Neuronal stem cell (in vitro differentiated cells): ENCODE data around the gene EPHA2.

ENCODE experiments used
- DNase-seq: peaks from one replicate; pipeline ENCODE4 v3.0.0-alpha.2; 2013; ENCODE audit warnings: low spot score
- H2AFZ ChIP-seq: one replicate; pipeline ENCODE4 v1.6.1; 2013; ENCODE audit warnings: mild to moderate bottlenecking, low read length, inconsistent platforms
- H2AK5ac ChIP-seq: 2 replicates; pipeline ENCODE4 v1.6.1; 2013; ENCODE audit warnings: low read depth, mild to moderate bottlenecking, inconsistent platforms, low read length, moderate library complexity, mixed read lengths
- H2BK120ac ChIP-seq: 2 replicates; pipeline ENCODE4 v1.6.1; 2013; ENCODE audit warnings: low read depth, mild to moderate bottlenecking, inconsistent platforms, low read length, moderate library complexity, mixed read lengths
- H2BK12ac ChIP-seq: one replicate; pipeline ENCODE4 v1.6.1; 2013; ENCODE audit warnings: low read length, inconsistent platforms
- H2BK15ac ChIP-seq: 2 replicates; pipeline ENCODE4 v1.6.1; 2013; ENCODE audit warnings: mild to moderate bottlenecking, low read length, inconsistent platforms, mixed read lengths
- H2BK5ac ChIP-seq: one replicate; pipeline ENCODE4 v1.6.1; 2013; ENCODE audit warnings: inconsistent platforms, mild to moderate bottlenecking, low read length, moderate library complexity
- H3K14ac ChIP-seq: one replicate; pipeline ENCODE4 v1.6.1; 2013; ENCODE audit warnings: low read length, inconsistent platforms
- H3K18ac ChIP-seq: 2 replicates; pipeline ENCODE4 v1.6.1; 2013; ENCODE audit warnings: low read length, inconsistent platforms
- H3K23ac ChIP-seq: 2 replicates; pipeline ENCODE4 v1.6.1; 2013; ENCODE audit warnings: low read depth, mild to moderate bottlenecking, mixed read lengths, low read length, inconsistent platforms; ENCODE audit not compliant: poor library complexity
- H3K27ac ChIP-seq: replicated peaks from 3 replicates; pipeline ENCODE4 v1.5.1; 2013; ENCODE audit warnings: low read length, inconsistent platforms
- H3K27me3 ChIP-seq, 3 experiments: 2 replicates each; pipeline ENCODE4 v1.6.1; 2013; ENCODE audit warnings: low read length in 3 of 3, mild to moderate bottlenecking in 2 of 3, inconsistent platforms in 1 of 3, low read depth in 1 of 3, mixed read lengths in 1 of 3, moderate library complexity in 1 of 3; ENCODE audit not compliant: control insufficient read depth in 3 of 3, insufficient read depth in 3 of 3
- H3K36me3 ChIP-seq, 2 donors: replicated peaks in 1 of 2; 2 replicates each; pipeline ENCODE4 v1.6.1; 2013; ENCODE audit warnings: low read length in 2 of 2; ENCODE audit not compliant: control insufficient read depth in 2 of 2, insufficient read depth in 2 of 2
- H3K4ac ChIP-seq: 2 replicates; pipeline ENCODE4 v1.6.1; 2013; ENCODE audit warnings: inconsistent platforms, mild to moderate bottlenecking, low read length, moderate library complexity
- H3K4me1 ChIP-seq, 2 donors: 1 replicate in 1 of 2; 2 replicates in 1 of 2; pipeline ENCODE4 v1.6.1; 2013; ENCODE audit warnings: low read length in 2 of 2, low read depth in 1 of 2; ENCODE audit not compliant: control insufficient read depth in 2 of 2, insufficient read depth in 1 of 2
- H3K4me2 ChIP-seq: one replicate; pipeline ENCODE4 v1.6.1; 2013; ENCODE audit warnings: mild to moderate bottlenecking, low read length, inconsistent platforms; ENCODE audit not compliant: insufficient read depth, poor library complexity, severe bottlenecking
- H3K4me3 ChIP-seq, 2 donors: 2 replicates each; pipeline ENCODE4 v1.5.1; 2013; ENCODE audit warnings: low read length in 2 of 2, mild to moderate bottlenecking in 2 of 2, inconsistent platforms in 1 of 2, moderate library complexity in 1 of 2
- H3K79me1 ChIP-seq: one replicate; pipeline ENCODE4 v1.6.1; 2013; ENCODE audit warnings: low read depth, mild to moderate bottlenecking, inconsistent platforms, low read length, moderate library complexity
- H3K9ac ChIP-seq: one replicate; pipeline ENCODE4 v1.6.1; 2013; ENCODE audit warnings: mild to moderate bottlenecking, low read depth, low read length, inconsistent platforms; ENCODE audit not compliant: poor library complexity
- H3K9me3 ChIP-seq, 2 donors: replicated peaks in 1 of 2; 2 replicates each; pipeline versions ENCODE3 to v1.6.1; 2013; ENCODE audit warnings: low read length in 2 of 2, mild to moderate bottlenecking in 2 of 2, inconsistent platforms in 1 of 2, low read depth in 1 of 2, mixed read lengths in 1 of 2, moderate library complexity in 1 of 2; ENCODE audit not compliant: control insufficient read depth in 2 of 2, insufficient read depth in 1 of 2
- H4K8ac ChIP-seq: one replicate; pipeline ENCODE4 v1.6.1; 2013; ENCODE audit warnings: low read depth, mild to moderate bottlenecking, inconsistent platforms, low read length, moderate library complexity
- H4K91ac ChIP-seq: one replicate; pipeline ENCODE4 v1.6.1; 2013; ENCODE audit warnings: low read length, low read depth, mild to moderate bottlenecking, inconsistent platforms; ENCODE audit not compliant: poor library complexity
- WGBS, 2 donors: extraction: QIAGEN DNeasy Blood & Tissue Kit; methylation state at CpG; one replicate each; pipeline ENCODE4 v1.1.7; 2013; ENCODE audit warnings: missing lambda C conversion rate in 2 of 2, mixed read lengths in 1 of 2; ENCODE audit not compliant: insufficient read length in 2 of 2, insufficient replicate concordance in 1 of 2; ENCODE audit errors: extremely low coverage in 2 of 2; 5-methylcytosine and 5-hydroxymethylcytosine counted together

Gene EPHA2

DNA sequence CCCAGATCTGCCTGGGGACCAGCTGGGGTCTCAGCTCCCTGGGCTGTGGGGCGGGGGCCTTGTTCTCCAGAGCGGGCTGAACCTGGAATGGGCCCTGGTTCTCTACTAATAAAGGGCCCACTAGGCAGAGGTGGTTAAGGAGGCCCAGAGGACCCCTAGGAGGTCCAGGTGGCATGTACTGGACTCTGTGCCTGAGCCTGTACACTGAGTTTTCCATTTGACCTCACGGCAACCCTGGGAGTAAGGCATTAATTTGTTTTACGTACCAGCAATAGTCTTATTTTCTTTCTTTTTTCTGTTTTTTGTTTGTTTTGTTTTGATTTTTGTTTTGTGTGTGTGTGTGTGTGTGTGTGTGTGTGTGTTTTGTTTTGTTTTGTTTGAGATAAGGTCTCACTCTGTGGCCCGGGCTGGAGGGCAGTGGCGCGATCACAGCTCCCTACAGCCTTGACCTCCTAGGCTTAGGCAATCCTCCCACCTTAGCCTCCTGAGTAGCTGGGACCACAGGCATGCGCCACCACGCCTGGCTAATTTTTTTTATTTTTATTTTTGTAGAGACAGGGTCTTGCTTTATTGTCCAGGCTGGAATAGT lies 62.9 kb downstream of the EPHA2 start:
- peak overlapping the region; percentile 55 for H3K18ac ChIP-seq
- no peak overlapping the region for H4K91ac ChIP-seq
- WGBS, 2 donors = no CpG with 5 or more reads among the region's 9 CpGs
- peaks cover 0 to 28% (median 0%) of the 10 kb centered on the region in 3 experiments for H3K27me3 ChIP-seq
- no peak overlapping the region for H3K4ac ChIP-seq
- H3K9ac ChIP-seq = no peak overlapping the region
- no peaks in the 10 kb centered on the region for H3K9me3 ChIP-seq
- H2AFZ ChIP-seq = no peak overlapping the region
- no peak overlapping the region for H2BK120ac ChIP-seq
- no peak overlapping the region for H3K14ac ChIP-seq
- H4K8ac ChIP-seq = no peak overlapping the region
- no peaks in the 10 kb centered on the region for H3K79me1 ChIP-seq
- H3K4me1 ChIP-seq = peaks cover 4 to 10% of the 10 kb centered on the region in 2 donors
- no peaks in the 10 kb centered on the region for H3K36me3 ChIP-seq
- no peak overlapping the region for H3K4me3 ChIP-seq
- H3K27ac ChIP-seq = no peak overlapping the region
- no peak overlapping the region for H2AK5ac ChIP-seq
- H2BK5ac ChIP-seq = no peak overlapping the region
- H3K4me2 ChIP-seq = no peak overlapping the region
- H3K23ac ChIP-seq = no peak overlapping the region
- DNase-seq = no peak
- H2BK15ac ChIP-seq = no peak overlapping the region
- H2BK12ac ChIP-seq = no peak overlapping the region

DNA sequence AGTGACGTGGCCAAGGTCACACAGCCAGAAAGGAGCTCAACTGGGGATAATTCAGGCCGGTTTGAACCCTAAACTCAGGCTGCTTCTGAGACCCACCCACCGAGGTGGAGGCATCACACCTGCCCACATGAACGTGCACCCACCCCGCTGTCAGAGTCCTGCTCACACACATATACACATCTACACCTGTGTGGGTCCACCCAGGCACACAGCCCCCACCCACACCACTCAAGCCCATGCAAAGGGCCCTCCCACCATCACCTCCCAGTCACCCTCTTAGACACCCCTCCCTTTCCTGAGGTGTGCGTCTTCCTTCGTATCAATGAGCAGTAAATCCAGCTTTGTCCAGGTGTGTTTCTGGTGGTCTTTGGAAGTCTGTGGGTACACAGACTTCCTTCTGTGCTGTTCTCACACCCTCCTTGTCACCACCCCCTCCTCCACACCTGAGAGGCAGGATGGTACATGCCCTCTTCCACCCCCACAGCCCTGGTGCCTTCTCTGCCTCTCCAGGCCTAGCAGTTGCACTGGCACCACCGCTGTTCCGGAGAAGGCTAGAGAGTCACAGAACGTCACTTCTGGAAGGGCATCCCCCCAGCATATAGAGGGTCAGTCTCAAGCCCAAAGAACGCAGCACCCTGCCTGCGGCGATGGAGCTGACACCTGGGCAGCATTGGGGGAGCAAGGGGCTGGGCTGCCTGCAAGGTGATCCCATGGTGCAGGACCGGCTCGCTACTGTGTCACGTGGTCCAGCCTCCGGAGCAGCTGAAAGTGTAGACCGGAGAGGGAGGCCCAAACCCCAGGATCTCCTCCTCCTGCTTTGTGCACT lies 63.6 kb downstream of the EPHA2 start:
- peaks cover 4 to 14% of the 10 kb centered on the region in 2 donors for H3K4me1 ChIP-seq
- no peak for DNase-seq
- H3K4ac ChIP-seq = no peak overlapping the region
- H3K18ac ChIP-seq = peak overlapping the region; percentile 81
- no peak overlapping the region for H3K4me3 ChIP-seq
- H3K79me1 ChIP-seq = no peaks in the 10 kb centered on the region
- H3K9ac ChIP-seq = no peak overlapping the region
- no CpG with 5 or more reads among the region's 18 CpGs for WGBS, 2 donors
- H3K14ac ChIP-seq = no peak overlapping the region
- peaks cover 0 to 33% (median 0%) of the 10 kb centered on the region in 3 experiments for H3K27me3 ChIP-seq
- H2AK5ac ChIP-seq = peak overlapping the region; percentile 26
- H2BK15ac ChIP-seq = no peak overlapping the region
- H3K27ac ChIP-seq = no peak overlapping the region
- H2AFZ ChIP-seq = no peak overlapping the region
- H3K9me3 ChIP-seq = no peaks in the 10 kb centered on the region
- peak overlapping the region; percentile 4 for H3K23ac ChIP-seq
- H4K91ac ChIP-seq = peak overlapping the region; percentile 11
- no peak overlapping the region for H2BK120ac ChIP-seq
- no peak overlapping the region for H4K8ac ChIP-seq
- H3K36me3 ChIP-seq = no peaks in the 10 kb centered on the region
- H3K4me2 ChIP-seq = no peak overlapping the region
- no peak overlapping the region for H2BK5ac ChIP-seq
- H2BK12ac ChIP-seq = no peak overlapping the region

DNA sequence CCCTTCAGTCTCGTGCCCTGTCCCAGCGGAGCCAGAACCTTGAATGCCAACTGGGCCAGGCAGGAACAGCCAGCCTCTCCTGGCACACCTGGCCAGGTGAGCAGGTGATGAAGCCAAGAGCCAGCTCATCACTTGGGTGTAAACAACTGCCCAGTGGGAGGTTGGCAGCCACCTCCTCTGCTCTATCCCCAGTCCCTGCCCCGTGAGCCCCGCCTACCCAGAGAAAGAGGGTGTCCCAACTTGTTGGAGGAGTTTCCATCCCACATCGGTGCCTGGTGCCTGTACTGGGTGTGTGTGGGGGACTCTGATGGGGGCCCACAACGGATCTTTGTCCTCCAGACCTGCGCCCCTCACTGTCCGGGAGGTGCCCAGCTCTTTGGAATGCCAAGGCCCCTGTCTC lies 64.6 kb downstream of the EPHA2 start:
- no peak for DNase-seq
- Histone ChIP-seq H2AK5ac (no peak overlapping the region), H4K8ac (no peak overlapping the region), H2AFZ (no peak overlapping the region), H3K4me1 (peaks cover 4 to 14% of the 10 kb centered on the region in 2 donors), H2BK15ac (peak overlapping the region; percentile 80), H3K9ac (no peak overlapping the region), H3K79me1 (no peaks in the 10 kb centered on the region), H3K27me3 (peaks cover 0 to 29% (median 0%) of the 10 kb centered on the region in 3 experiments), H3K9me3 (no peaks in the 10 kb centered on the region), H3K36me3 (no peaks in the 10 kb centered on the region), H3K23ac (no peak overlapping the region), H3K4me2 (no peak overlapping the region), H3K18ac (no peak overlapping the region), H2BK12ac (no peak overlapping the region), H2BK120ac (no peak overlapping the region), H4K91ac (no peak overlapping the region), H2BK5ac (no peak overlapping the region), H3K27ac (no peak overlapping the region), H3K4me3 (no peak overlapping the region), H3K14ac (no peak overlapping the region), H3K4ac (no peak overlapping the region)
- WGBS, 2 donors = no CpG with 5 or more reads among the region's 8 CpGs

DNA sequence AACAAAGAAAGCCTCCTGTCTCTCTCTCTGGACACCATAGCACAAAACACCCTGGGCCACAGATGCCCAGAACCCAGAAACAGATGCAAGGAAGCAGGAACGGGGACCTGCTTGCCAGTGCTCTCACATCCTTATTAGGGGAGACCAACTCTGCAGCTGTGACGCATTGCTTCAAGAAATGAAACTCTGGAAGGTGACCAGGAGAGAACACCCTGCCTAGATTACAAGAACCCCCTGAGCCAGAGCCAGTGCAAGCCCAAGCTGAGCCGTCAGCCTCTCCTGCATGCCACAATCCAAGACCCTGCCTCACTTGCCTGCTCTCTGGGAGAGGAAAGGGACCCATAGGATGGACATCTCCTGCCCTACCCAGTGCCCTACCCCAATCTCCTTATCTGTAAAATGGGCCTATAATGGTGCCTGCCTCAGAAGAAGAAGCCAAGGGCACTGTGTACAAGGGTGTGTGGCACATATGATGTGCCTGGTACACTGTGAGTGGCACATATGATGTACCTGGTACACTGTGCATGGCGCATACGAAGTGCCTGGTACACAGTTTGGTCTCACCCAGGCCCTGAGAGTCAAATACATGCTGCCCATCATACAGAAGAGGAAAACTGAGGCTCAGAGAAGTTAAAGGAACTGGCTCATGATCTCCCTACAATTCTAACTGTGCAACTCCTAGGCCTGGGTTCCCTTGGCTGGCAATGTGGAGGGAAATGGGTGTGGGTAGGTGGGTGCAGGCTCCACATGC lies 65.6 kb downstream of the EPHA2 start:
- DNase-seq = no peak
- Histone ChIP-seq H3K18ac (no peak overlapping the region), H3K9ac (no peak overlapping the region), H3K9me3 (no peaks in the 10 kb centered on the region), H3K27ac (no peak overlapping the region), H3K23ac (no peak overlapping the region), H2BK12ac (no peak overlapping the region), H3K4me3 (no peak overlapping the region), H2AK5ac (peak overlapping the region; percentile 60), H2AFZ (no peak overlapping the region), H4K8ac (no peak overlapping the region), H3K14ac (no peak overlapping the region), H3K27me3 (peaks cover 0 to 25% (median 0%) of the 10 kb centered on the region in 3 experiments), H3K79me1 (no peaks in the 10 kb centered on the region), H2BK15ac (peak overlapping the region; percentile 80), H3K4me2 (no peak overlapping the region), H4K91ac (no peak overlapping the region), H3K4me1 (peaks cover 4 to 14% of the 10 kb centered on the region in 2 donors), H3K4ac (no peak overlapping the region), H3K36me3 (no peaks in the 10 kb centered on the region), H2BK120ac (no peak overlapping the region), H2BK5ac (no peak overlapping the region)
- WGBS, 2 donors = no CpG with 5 or more reads among the region's 5 CpGs
